ENCODE data around the gene ZCCHC7.
"Not testable (repeated sequence)": the region's sequence is repeated elsewhere in the genome, so short reads cannot be mapped to it uniquely, and the experiment has no call there.

- not testable (repeated sequence) for TF ChIP-seq POLR2A, CTCF, EP300 (IDR thresholded peaks at IDR 0.05)
Measured at GRCh38 chr9:37190739-37191138, 70.4 kb downstream of the ZCCHC7 start.
